GM23248 (cell line): ENCODE measurements around the gene ANKRD37. TPM values are rescaled to one million over a fixed set of nuclear protein-coding genes. Genes with fewer than 3 reads are reported as not detected.

ENCODE experiments used
- DNase-seq: peaks from one replicate; pipeline ENCODE4 v3.0.0-alpha.2; 2015
- H2AFZ ChIP-seq: fragments of 200-600 bp; sonication (generic); 2 replicates; pipeline ENCODE4 v1.6.1; 2016; ENCODE audit warnings: antibody characterized with exemption
- H3F3A ChIP-seq: fragments of 200-600 bp; sonication (generic); 2 replicates; pipeline ENCODE4 v1.6.1; 2016; ENCODE audit warnings: mild to moderate bottlenecking, antibody characterized with exemption, mixed run types; ENCODE audit not compliant: insufficient read depth
- H3K27ac ChIP-seq: fragments of 200-600 bp; sonication (generic); 2 replicates; pipeline ENCODE4 v1.5.1; 2016; ENCODE audit warnings: mild to moderate bottlenecking
- H3K27me3 ChIP-seq: fragments of 200-600 bp; sonication (generic); replicated peaks from 2 replicates; pipeline ENCODE4 v1.6.1; 2016; ENCODE audit warnings: mild to moderate bottlenecking; ENCODE audit not compliant: insufficient read depth
- H3K36me3 ChIP-seq: fragments of 200-600 bp; sonication (generic); 2 replicates; pipeline ENCODE4 v1.6.1; 2016; ENCODE audit warnings: low read depth, mild to moderate bottlenecking
- H3K4me1 ChIP-seq: fragments of 200-600 bp; sonication (generic); 2 replicates; pipeline ENCODE4 v1.6.1; 2016; ENCODE audit warnings: mild to moderate bottlenecking; ENCODE audit not compliant: insufficient read depth
- H3K4me2 ChIP-seq: fragments of 200-600 bp; sonication (generic); one replicate; pipeline ENCODE4 v1.6.1; 2016; ENCODE audit warnings: mild to moderate bottlenecking; ENCODE audit not compliant: unreplicated experiment
- H3K4me3 ChIP-seq: fragments of 200-600 bp; sonication (generic); 2 replicates; pipeline ENCODE4 v1.5.1; 2016; ENCODE audit warnings: mild to moderate bottlenecking
- H3K79me2 ChIP-seq: fragments of 200-600 bp; sonication (generic); 2 replicates; pipeline ENCODE4 v1.6.1; 2016; ENCODE audit warnings: mild to moderate bottlenecking; ENCODE audit not compliant: insufficient read depth
- H3K9ac ChIP-seq: fragments of 200-600 bp; sonication (generic); 2 replicates; pipeline ENCODE4 v1.6.1; 2016; ENCODE audit warnings: mild to moderate bottlenecking
- H3K9me2 ChIP-seq: fragments of 200-600 bp; sonication (generic); 2 replicates; pipeline ENCODE4 v1.6.1; 2016; ENCODE audit warnings: mixed run types, mild to moderate bottlenecking, moderate library complexity; ENCODE audit not compliant: insufficient read depth
- H3K9me3 ChIP-seq: fragments of 200-600 bp; sonication (generic); one replicate; pipeline ENCODE4 v1.6.1; 2017; ENCODE audit warnings: low read depth
- H4K20me1 ChIP-seq: fragments of 200-600 bp; sonication (generic); 2 replicates; pipeline ENCODE4 v1.6.0; 2016; ENCODE audit not compliant: insufficient read depth
- EZH2 ChIP-seq: fragments of 200-600 bp; sonication (generic); IDR thresholded peaks from 2 replicates; pipeline ENCODE4 v1.6.1; 2018; ENCODE audit warnings: antibody characterized with exemption, mild to moderate bottlenecking; ENCODE audit not compliant: insufficient read depth, poor library complexity, severe bottlenecking
- EZH2phosphoT487 ChIP-seq: fragments of 200-600 bp; sonication (generic); IDR thresholded peaks from 2 replicates; pipeline ENCODE4 v1.6.1; 2018; ENCODE audit warnings: antibody characterized with exemption, moderate library complexity, mild to moderate bottlenecking, low read depth; ENCODE audit not compliant: insufficient read depth
- WGBS, 2 experiments: methylation state at CpG; one replicate each; pipeline ENCODE4 v1.1.6; 2015 to 2017; ENCODE audit warnings: low lambda C conversion rate in 2 of 2, low coverage in 1 of 2; ENCODE audit errors: missing lambda C conversion rate in 2 of 2; 5-methylcytosine and 5-hydroxymethylcytosine counted together
- in situ Hi-C: fragments of 300-500 bp; cut with MboI; formaldehyde crosslinking; loops from 2 replicates; pipeline ENCODE4 v1.15.0; 2020
- polyA plus RNA-seq: library from polyadenylated mRNA; unstranded; fragments of >200 nt; fragmentation: Nextera tagmentation; extraction: Ambion mirVana; gene quantifications from 2 replicates; pipeline ENCODE4 v1.2.1, GENCODE V29; 2016
- total RNA-seq: library from RNA; depleted of rRNA; stranded (reverse); fragments of >200 nt; shearing (Covaris generic); gene quantifications from 2 replicates; pipeline ENCODE4 v1.2.3, GENCODE V29; 2014

The ANKRD37 gene
- total and polyA plus RNA-seq, 2 experiments from 2014 or later, result 11.1 to 17.6 TPM

- no peak for TF ChIP-seq EZH2
- no peaks in the 10 kb centered on the region for H3K27me3 ChIP-seq
- H3K27ac ChIP-seq, result no peak overlapping the region
- H3K4me3 ChIP-seq, result no peak overlapping the region
- 95 to 99% methylated on average over 7 of the region's 7 CpGs for WGBS, 2 experiments
- no peaks in the 10 kb centered on the region for H3K79me2 ChIP-seq
- H3K4me1 ChIP-seq, result no peaks in the 10 kb centered on the region
- no peaks in the 10 kb centered on the region for H4K20me1 ChIP-seq
- H3K9me3 ChIP-seq, result no peaks in the 10 kb centered on the region
- no peak for DNase-seq
- H3K9me2 ChIP-seq, result no peaks in the 10 kb centered on the region
- in situ Hi-C loops, result no loop called here
- 0 out of 2 replicates have a peak, but pooled peaks cover 11% of the 10 kb centered on the region for H3K36me3 ChIP-seq
- no peaks in the 10 kb centered on the region for H3F3A ChIP-seq
- no peak overlapping the region for H3K4me2 ChIP-seq
- H2AFZ ChIP-seq, result no peak overlapping the region
- H3K9ac ChIP-seq, result no peak overlapping the region
These were observed 22.6 kb upstream of the ANKRD37 start for GRCh38 chr4:185374027-185374426.

GRCh38 chr4:185374573-185374972, 22.1 kb upstream of the ANKRD37 start:
- Histone ChIP-seq H3K27me3 (no peaks in the 10 kb centered on the region), H3K9me3 (no peaks in the 10 kb centered on the region), H3K36me3 (0 out of 2 replicates have a peak, but pooled peaks cover 12% of the 10 kb centered on the region), H2AFZ (no peak overlapping the region), H3K4me3 (no peak overlapping the region), H3K79me2 (no peaks in the 10 kb centered on the region), H3K4me2 (no peak overlapping the region), H3K4me1 (no peaks in the 10 kb centered on the region), H3F3A (no peaks in the 10 kb centered on the region), H4K20me1 (no peaks in the 10 kb centered on the region), H3K9ac (no peak overlapping the region), H3K9me2 (no peaks in the 10 kb centered on the region), H3K27ac (no peak overlapping the region)
- in situ Hi-C loops, result no loop called here
- WGBS, 2 experiments, result 89 to 93% methylated on average over 6 of the region's 6 CpGs
- TF ChIP-seq EZH2 (no peak), EZH2phosphoT487 (no peak)
- no peak for DNase-seq

DNA sequence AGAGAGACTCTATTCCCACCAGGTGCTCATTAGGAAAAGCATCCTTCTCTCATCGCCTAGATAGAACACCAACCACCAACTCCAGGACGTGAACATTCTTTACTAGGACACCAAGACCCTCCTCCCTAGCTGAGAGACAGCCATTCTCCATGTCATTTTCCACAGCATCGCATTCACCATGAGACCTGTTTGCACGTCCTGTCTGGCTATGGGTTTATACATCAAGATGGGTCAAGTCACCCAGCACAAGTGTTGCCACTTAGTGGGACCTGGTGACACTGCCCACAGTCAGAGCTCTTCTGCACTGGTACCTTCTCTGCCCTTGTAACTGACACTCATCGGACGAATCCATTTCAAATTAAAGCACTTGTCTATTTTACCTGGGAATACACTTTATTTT, 18.4 kb upstream of the ANKRD37 start:
- no peak overlapping the region for H3K9ac ChIP-seq
- in situ Hi-C loops, result no loop called here
- 97 to 98% methylated on average over 6 of the region's 6 CpGs for whole genome bisulfite sequencing, 2 experiments

DNA sequence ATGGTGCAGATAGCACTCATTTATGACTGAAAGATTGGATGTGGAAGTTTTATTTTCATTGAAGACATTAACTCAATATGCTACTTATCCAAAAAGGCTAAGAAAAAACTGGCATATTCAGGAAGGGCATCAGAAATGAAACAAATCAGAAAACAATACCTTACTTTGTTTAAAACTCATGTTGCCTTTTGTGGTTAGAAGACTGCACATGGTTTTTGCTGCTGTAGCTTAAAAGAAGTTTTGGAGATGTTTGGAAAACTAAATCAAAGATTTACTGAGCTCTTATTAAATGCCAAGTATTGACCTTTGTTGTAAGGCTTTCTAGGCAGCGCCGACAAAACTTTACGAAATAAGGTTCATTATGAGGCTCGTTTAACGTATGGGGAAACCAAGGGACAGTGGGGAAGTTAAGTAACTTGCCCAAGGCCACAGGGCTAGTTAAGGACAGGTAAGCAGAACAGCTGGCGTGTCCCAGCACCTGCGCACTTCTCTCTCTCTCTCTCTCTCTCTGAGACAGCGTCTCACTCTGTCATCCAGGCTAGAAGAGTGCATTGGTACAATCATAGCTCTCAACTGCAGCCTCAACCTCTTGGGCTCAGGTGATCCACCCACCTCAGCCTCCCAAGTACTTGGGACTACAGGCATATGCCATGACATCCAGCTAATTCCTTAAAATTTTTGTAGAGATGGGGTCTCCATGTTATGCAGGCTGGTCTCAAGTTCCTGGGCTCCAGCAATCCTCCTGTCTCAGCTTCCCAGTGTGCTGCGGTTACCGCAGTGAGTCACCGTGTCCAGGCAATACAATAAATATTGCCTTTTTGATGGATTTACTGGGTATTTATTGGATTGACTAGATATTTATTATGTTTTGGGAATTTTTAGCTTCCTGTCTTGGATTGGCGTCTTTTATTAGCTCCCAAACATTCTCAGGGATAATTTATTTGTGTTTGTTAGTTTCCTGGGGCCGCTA, 17.0 kb upstream of the ANKRD37 start:
- H3K27me3 ChIP-seq, result no peaks in the 10 kb centered on the region
- H3K27ac ChIP-seq, result no peak overlapping the region
- H3K79me2 ChIP-seq, result no peaks in the 10 kb centered on the region
- WGBS, 2 experiments, result 94 to 97% methylated on average over 13 of the region's 13 CpGs
- in situ Hi-C loops, result no loop called here
- peaks cover 19% of the 10 kb centered on the region; the same call in 1 of the 2 replicates for H3F3A ChIP-seq
- H3K4me2 ChIP-seq, result no peak overlapping the region
- no peak overlapping the region for H2AFZ ChIP-seq
- no peak overlapping the region for H3K4me3 ChIP-seq
- DNase-seq, result no peak
- no peaks in the 10 kb centered on the region for H3K9me3 ChIP-seq
- TF ChIP-seq EZH2phosphoT487 (no peak), EZH2 (no peak)
- H3K36me3 ChIP-seq, result 0 out of 2 replicates have a peak, but pooled peaks cover 9% of the 10 kb centered on the region
- H3K4me1 ChIP-seq, result peaks cover 12% of the 10 kb centered on the region; the same call in 1 of the 2 replicates
- no peaks in the 10 kb centered on the region for H4K20me1 ChIP-seq
- H3K9me2 ChIP-seq, result no peaks in the 10 kb centered on the region
- H3K9ac ChIP-seq, result no peak overlapping the region

More for the DNA sequence above, 18.4 kb upstream of the ANKRD37 start:
- Histone ChIP-seq H3K27me3 (no peaks in the 10 kb centered on the region), H3K4me3 (no peak overlapping the region), H3K36me3 (0 out of 2 replicates have a peak, but pooled peaks cover 12% of the 10 kb centered on the region), H3K9me3 (no peaks in the 10 kb centered on the region), H3K4me1 (peaks cover 12% of the 10 kb centered on the region; the same call in 1 of the 2 replicates), H3K9me2 (no peaks in the 10 kb centered on the region), H3K4me2 (no peak overlapping the region), H2AFZ (no peak overlapping the region), H4K20me1 (no peaks in the 10 kb centered on the region), H3F3A (peaks cover 19% of the 10 kb centered on the region; the same call in 1 of the 2 replicates), H3K27ac (no peak overlapping the region), H3K79me2 (no peaks in the 10 kb centered on the region)
- DNase-seq, result no peak
- TF ChIP-seq EZH2phosphoT487 (no peak), EZH2 (no peak)
